GM12878 (cell line): ENCODE data around the gene PEAR1. TPM values are rescaled to one million over a fixed set of nuclear protein-coding genes. Genes with fewer than 3 reads are reported as not detected.

ENCODE experiments used
- ATAC-seq: fragments of 200-7000 bp; cut with Tn5 transposase; 3 replicates; pipeline ENCODE4 v1.9.1; 2020; ENCODE audit warnings: mild to moderate bottlenecking, moderate library complexity
- BruUV-seq: library from RNA; stranded (reverse); fragments of 400-500 nt; replicated peaks from 2 replicates; lab custom pipeline; 2021; lab: Mats Ljungman, UMichigan
- CTCF ChIA-PET: fragments of 300-600 bp; sonication (Branson Sonifier 250); formaldehyde crosslinking; extraction: SDS; loops from one replicate; lab custom pipeline; 2021; ENCODE audit warnings: inconsistent platforms; lab: Yijun Ruan, JAX
- POLR2A ChIA-PET: fragments of 350-600 bp; formaldehyde crosslinking; extraction: SDS; loops from one replicate; lab custom pipeline; 2021; ENCODE audit warnings: inconsistent platforms; lab: Charles Lee
- RAD21 ChIA-PET: fragments of 300-600 bp; sonication (Branson Sonifier 250); formaldehyde crosslinking; loops from one replicate; lab custom pipeline; 2023; ENCODE audit warnings: antibody characterized with exemption; ENCODE audit not compliant: unreplicated experiment; lab: Charles Lee
- SMC1A ChIA-PET: fragments of 300-600 bp; sonication (Branson Sonifier 250); formaldehyde crosslinking; loops from one replicate; lab custom pipeline; 2023; ENCODE audit not compliant: unreplicated experiment, uncharacterized antibody; lab: Charles Lee
- DNase-seq: peaks from one replicate; pipeline ENCODE4 v3.0.0-alpha.2; 2011; ENCODE audit warnings: low read depth, low spot score
- FAIRE-seq: peaks from 3 replicates; lab custom pipeline; 2011; peaks lifted over from hg19 to GRCh38; lab: Jason Lieb, UNC
- H2AFZ ChIP-seq: 2 replicates; pipeline ENCODE4 v1.6.0; 2011; ENCODE audit warnings: low read depth, low read length, control low read depth; ENCODE audit not compliant: control insufficient read depth
- H3K27ac ChIP-seq: 2 replicates; pipeline ENCODE4 v1.5.1; 2011; ENCODE audit warnings: control low read depth; ENCODE audit not compliant: control insufficient read depth, insufficient read depth
- H3K27me3 ChIP-seq, 2 experiments: replicated peaks in 1 of 2; 2 replicates each; pipeline versions ENCODE4 v1.6.0 to v1.6.1; 2011; ENCODE audit warnings: low read length in 1 of 2; ENCODE audit not compliant: control insufficient read depth in 2 of 2, insufficient read depth in 2 of 2
- H3K36me3 ChIP-seq, 2 experiments: 2 replicates each; pipeline ENCODE4 v1.5.1; 2011; ENCODE audit warnings: low read length in 1 of 2; ENCODE audit not compliant: control insufficient read depth in 2 of 2, insufficient read depth in 2 of 2
- H3K4me1 ChIP-seq: 2 replicates; pipeline ENCODE4 v1.6.1; 2011; ENCODE audit warnings: mild to moderate bottlenecking, low read length, moderate library complexity, mixed read lengths; ENCODE audit not compliant: control insufficient read depth, insufficient read depth
- H3K4me2 ChIP-seq: 2 replicates; pipeline ENCODE4 v1.6.0; 2011; ENCODE audit warnings: control low read depth; ENCODE audit not compliant: control insufficient read depth, insufficient read depth
- H3K4me3 ChIP-seq: fragments of 200-600 bp; sonication (generic); 2 replicates; pipeline ENCODE4 v1.5.1; 2016
- H3K79me2 ChIP-seq: 2 replicates; pipeline ENCODE4 v1.6.0; 2011; ENCODE audit warnings: low read length; ENCODE audit not compliant: control insufficient read depth, insufficient read depth
- H3K9ac ChIP-seq: 2 replicates; pipeline ENCODE4 v1.8.0; 2011; ENCODE audit warnings: low read length, control low read depth, mixed read lengths; ENCODE audit not compliant: control insufficient read depth, insufficient read depth
- H3K9me3 ChIP-seq: replicated peaks from 3 replicates; pipeline ENCODE4 v1.5.1; 2011; ENCODE audit warnings: mild to moderate bottlenecking, low read length; ENCODE audit not compliant: control insufficient read depth, insufficient read depth
- H4K20me1 ChIP-seq: 2 replicates; pipeline ENCODE4 v1.6.0; 2011; ENCODE audit not compliant: control insufficient read depth, insufficient read depth
- CBFB ChIP-seq: IDR thresholded peaks from 2 replicates; pipeline ENCODE4 v1.6.1; 2016; ENCODE audit warnings: antibody characterized with exemption, low read depth
- CHD1 ChIP-seq: IDR thresholded peaks from 2 replicates; pipeline ENCODE4 v1.6.1; 2012; ENCODE audit warnings: low read depth, low read length, improper control_type of control experiment
- MAX ChIP-seq: IDR thresholded peaks from 2 replicates; pipeline ENCODE4 v1.6.1; 2012; ENCODE audit warnings: low read depth, low read length, improper control_type of control experiment
- NFYB ChIP-seq: IDR thresholded peaks from 2 replicates; pipeline ENCODE4 v1.6.1; 2011; ENCODE audit warnings: low read depth, mild to moderate bottlenecking, low read length, improper control_type of control experiment, moderate library complexity; ENCODE audit not compliant: insufficient read depth
- NR2F1 ChIP-seq: fragments of 450-650 bp; conservative IDR thresholded peaks from 2 replicates; pipeline ENCODE4 v1.6.1; 2017; ENCODE audit warnings: mild to moderate bottlenecking
- POLR2AphosphoS5 ChIP-seq: IDR thresholded peaks from 2 replicates; pipeline ENCODE4 v1.6.1; 2011; ENCODE audit warnings: mild to moderate bottlenecking, low read length, inconsistent platforms
- RELA ChIP-seq: fragments of 450-650 bp; IDR thresholded peaks from 2 replicates; pipeline ENCODE4 v1.8.0; 2014; ENCODE audit warnings: borderline replicate concordance; ENCODE audit not compliant: partially characterized antibody
- SIX5 ChIP-seq: IDR thresholded peaks from 2 replicates; pipeline ENCODE4 v1.6.1; 2011; ENCODE audit warnings: mild to moderate bottlenecking, low read depth, low read length, moderate library complexity; ENCODE audit not compliant: severe bottlenecking
- SREBF1 ChIP-seq: IDR thresholded peaks from 2 replicates; pipeline ENCODE4 v1.6.1; 2012; ENCODE audit warnings: mild to moderate bottlenecking, low read length
- SRF ChIP-seq, 2 experiments: IDR thresholded peaks; 2 replicates each; pipeline ENCODE4 v1.6.1; 2011; ENCODE audit warnings: low read depth in 2 of 2, low read length in 2 of 2, mild to moderate bottlenecking in 1 of 2, moderate library complexity in 1 of 2
- ZNF24 ChIP-seq: fragments of 450-650 bp; IDR thresholded peaks from 2 replicates; pipeline ENCODE4 v1.6.1; 2017; ENCODE audit warnings: antibody characterized with exemption, mild to moderate bottlenecking
- ZSCAN29 ChIP-seq: fragments of 450-650 bp; IDR thresholded peaks from 2 replicates; pipeline ENCODE4 v1.6.1; 2017; ENCODE audit warnings: mild to moderate bottlenecking, moderate library complexity
- WGBS: methylation state at CpG from one replicate; pipeline ENCODE4 v1.1.6; 2016; ENCODE audit warnings: low lambda C conversion rate; ENCODE audit not compliant: insufficient replicate concordance, insufficient coverage; ENCODE audit errors: missing lambda C conversion rate; 5-methylcytosine and 5-hydroxymethylcytosine counted together
- in situ Hi-C: fragments of 300-500 bp; cut with MboI; formaldehyde crosslinking; loops from 9 replicates; pipeline ENCODE4 v1.14.3; 2018; ENCODE audit warnings: mixed read lengths
- intact Hi-C: fragments of 100-400 bp; cut with micrococcal nuclease; formaldehyde crosslinking; loops from one replicate; pipeline ENCODE4 v1.14.2; 2022; ENCODE audit not compliant: unreplicated experiment
- polyA plus RNA-seq, 11 experiments: library from polyadenylated mRNA; depleted of rRNA in 4 of 11; unstranded in 6 of 11; stranded (reverse) in 5 of 11; fragments of >200 nt; fragmentation: Nextera tagmentation in 4 of 11; fragmentation: Illumina TruSeq in 1 of 11; extraction: Ambion mirVana in 4 of 11; extraction: Trizol in 1 of 11; gene quantifications; 1 replicate in 1 of 11; 2 replicates in 10 of 11; pipeline versions ENCODE4 v1.2.1 to v1.2.3, GENCODE V29; 2011 to 2016; ENCODE audit warnings: inconsistent platforms in 2 of 11, missing spikeins in 2 of 11, low read depth in 1 of 11
- total RNA-seq, 4 experiments: library from RNA; depleted of rRNA in 3 of 4; stranded (reverse); fragments of >200 nt in 3 of 4; fragmentation: Illumina TruSeq in 1 of 4; extraction: Trizol in 1 of 4; gene quantifications; 2 replicates each; pipeline versions ENCODE4 v1.2.1 to v1.2.3, GENCODE V29; 2013 to 2021

PEAR1 gene
- total and polyA plus RNA-seq, 10 of the 15 experiments (the other 5 are each of a cell fraction or from before 2014, with no cell fraction given) = not detected

- ChIA-PET POLR2A (no interaction called here), SMC1A (interaction anchor here (0.5 to 1.0 kb wide), 3 partner anchors 100 to 327 kb away, joined by 3 to 4 read pairs (median 3); no protein-coding TSS in a partner anchor)
- intact Hi-C loops = loop anchor here (5.0 to 10.0 kb wide), 3 partner anchors 43 to 241 kb away; no protein-coding TSS in a partner anchor
- TF ChIP-seq SREBF1 (no peak), SIX5 (no peak), CBFB (no peak), NFYB (no peak), MAX (no peak), ZNF24 (no peak), CHD1 (no peak), NR2F1 (no peak), POLR2AphosphoS5 (no peak), RELA (no peak), SRF (IDR thresholded peaks at IDR 0.05; ENCODE audit: low read depth in 2 of 2, low read length in 2 of 2) (no peak), ZSCAN29 (no peak)
- TF ChIP-seq, all 136 proteins: peak for 0
- 15% methylated on average over 13 of the region's 13 CpGs for WGBS
- H3K79me2 ChIP-seq = no peaks in the 10 kb centered on the region
- RAD21 ChIA-PET = interaction anchor here (5.6 kb wide), 1 partner anchor 160 kb away, joined by 33 read pairs; no protein-coding TSS in a partner anchor
- no peak overlapping the region for H3K4me3 ChIP-seq
- no peak overlapping the region for H3K9ac ChIP-seq
- H3K27ac ChIP-seq = no peak overlapping the region
- FAIRE-seq (no peak), ATAC-seq (no peak), DNase-seq (no peak)
- no peaks in the 10 kb centered on the region for H3K36me3 ChIP-seq
- H3K27me3 ChIP-seq = peaks cover 0 to 2% of the 10 kb centered on the region in 2 experiments; a peak in 1 of 4 replicates
- in situ Hi-C loops = no loop called here
- CTCF ChIA-PET = interaction anchor here (0.5 to 1.6 kb wide), 4 partner anchors 76 to 282 kb away, joined by 3 to 6 read pairs (median 3); no protein-coding TSS in a partner anchor
- no peak overlapping the region for H3K4me2 ChIP-seq
- H3K4me1 ChIP-seq = no peaks in the 10 kb centered on the region
- no TSS peak for BruUV-seq
- H4K20me1 ChIP-seq = no peaks in the 10 kb centered on the region
- no peak overlapping the region for H2AFZ ChIP-seq
- H3K9me3 ChIP-seq = no peaks in the 10 kb centered on the region
These were observed 20.4 kb downstream of the PEAR1 start for GRCh38 chr1:156913809-156914387.
